B cell (primary cell): ENCODE results near the gene BARHL1.

ENCODE experiments used
- EZH2 ChIP-seq: IDR thresholded peaks from 2 replicates; pipeline ENCODE4 v1.6.1; 2012; ENCODE audit warnings: borderline replicate concordance, low read depth, mild to moderate bottlenecking, moderate library complexity, low read length; ENCODE audit not compliant: insufficient read depth, poor library complexity, severe bottlenecking
- TF ChIP-seq, protein P1 (sequence below): fragments of 200-600 bp; IDR thresholded peaks from one replicate; pipeline ENCODE4 v1.8.0; 2022; ENCODE audit warnings: antibody characterized with exemption, mild to moderate bottlenecking

DNA sequence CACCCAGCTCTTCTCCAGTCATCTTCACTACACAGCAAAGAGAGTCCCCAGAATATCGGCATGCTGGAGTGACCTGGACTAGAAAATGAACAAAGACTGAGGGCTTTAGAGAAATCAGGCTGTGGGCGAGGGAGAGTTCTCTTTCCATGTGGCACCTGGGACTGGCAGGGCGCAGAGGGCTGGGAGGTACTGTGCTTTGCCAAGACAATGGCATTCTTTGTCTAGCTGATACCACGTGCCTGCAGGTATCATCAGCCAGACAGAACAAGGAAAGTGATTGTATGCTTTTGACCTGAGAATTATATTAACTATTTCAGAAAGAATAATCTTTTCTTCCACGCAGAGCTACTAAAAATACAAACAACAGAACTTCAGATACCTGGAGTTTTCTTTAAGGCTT is 56.9 kb downstream of the BARHL1 start:
- TF ChIP-seq EZH2 = no peak
- TF ChIP-seq, protein P1, sequence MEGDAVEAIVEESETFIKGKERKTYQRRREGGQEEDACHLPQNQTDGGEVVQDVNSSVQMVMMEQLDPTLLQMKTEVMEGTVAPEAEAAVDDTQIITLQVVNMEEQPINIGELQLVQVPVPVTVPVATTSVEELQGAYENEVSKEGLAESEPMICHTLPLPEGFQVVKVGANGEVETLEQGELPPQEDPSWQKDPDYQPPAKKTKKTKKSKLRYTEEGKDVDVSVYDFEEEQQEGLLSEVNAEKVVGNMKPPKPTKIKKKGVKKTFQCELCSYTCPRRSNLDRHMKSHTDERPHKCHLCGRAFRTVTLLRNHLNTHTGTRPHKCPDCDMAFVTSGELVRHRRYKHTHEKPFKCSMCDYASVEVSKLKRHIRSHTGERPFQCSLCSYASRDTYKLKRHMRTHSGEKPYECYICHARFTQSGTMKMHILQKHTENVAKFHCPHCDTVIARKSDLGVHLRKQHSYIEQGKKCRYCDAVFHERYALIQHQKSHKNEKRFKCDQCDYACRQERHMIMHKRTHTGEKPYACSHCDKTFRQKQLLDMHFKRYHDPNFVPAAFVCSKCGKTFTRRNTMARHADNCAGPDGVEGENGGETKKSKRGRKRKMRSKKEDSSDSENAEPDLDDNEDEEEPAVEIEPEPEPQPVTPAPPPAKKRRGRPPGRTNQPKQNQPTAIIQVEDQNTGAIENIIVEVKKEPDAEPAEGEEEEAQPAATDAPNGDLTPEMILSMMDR = no peak
